GM12892 (cell line): ENCODE results near the gene OPN1MW.
"Not testable (repeated sequence)": the region's sequence is repeated elsewhere in the genome, so short reads cannot be mapped to it uniquely, and the experiment has no call there.

Experiments used
- POLR2A ChIP-seq: IDR thresholded peaks from 2 replicates; pipeline ENCODE4 v1.6.1; 2011; ENCODE audit warnings: low read depth, low read length, control low read depth
- POLR2AphosphoS5 ChIP-seq: IDR thresholded peaks from 2 replicates; pipeline ENCODE4 v1.6.1; 2011; ENCODE audit warnings: low read depth, low read length, control low read depth
- TAF1 ChIP-seq: IDR thresholded peaks from 2 replicates; pipeline ENCODE4 v1.6.1; 2011; ENCODE audit warnings: low read depth, mild to moderate bottlenecking, control low read depth, low read length, borderline replicate concordance

- TF ChIP-seq POLR2A, POLR2AphosphoS5, TAF1: not testable (repeated sequence)
These were observed 37.1 kb downstream of the OPN1MW start, which contains the start of gene OPN1MW2 for GRCh38 chrX:154219456-154219855.
